Natural killer cell (primary cell): ENCODE data around the gene ENTPD1. TPM values are rescaled to one million over a fixed set of nuclear protein-coding genes. Genes with fewer than 3 reads are reported as not detected.

Source experiments
- ATAC-seq, 3 donors: fragments of 150-1000 bp in 2 of 3; fragments of 200-7000 bp in 1 of 3; cut with Tn5 transposase; 1 replicate in 1 of 3; 2 replicates in 2 of 3; pipeline ENCODE4 v1.10.0; 2021; ENCODE audit warnings: mild to moderate bottlenecking in 2 of 3, moderate library complexity in 2 of 3
- DNase-seq, 2 donors: peaks; one replicate each; pipeline versions ENCODE4 v3.0.0 to v3.0.0-alpha.2; 2013 to 2021; ENCODE audit warnings: mixed read lengths in 1 of 2
- H3K27ac ChIP-seq: one replicate; pipeline ENCODE4 v1.5.1; 2013; ENCODE audit warnings: mild to moderate bottlenecking, low read length
- H3K27me3 ChIP-seq: one replicate; pipeline ENCODE4 v1.6.1; 2013; ENCODE audit warnings: low read length; ENCODE audit not compliant: control insufficient read depth, insufficient read depth
- H3K36me3 ChIP-seq: one replicate; pipeline ENCODE4 v1.6.1; 2013; ENCODE audit warnings: low read length; ENCODE audit not compliant: control insufficient read depth, insufficient read depth
- H3K4me1 ChIP-seq: one replicate; pipeline ENCODE4 v1.6.1; 2013; ENCODE audit warnings: low read length; ENCODE audit not compliant: control insufficient read depth, insufficient read depth
- H3K4me3 ChIP-seq: one replicate; pipeline ENCODE4 v1.5.1; 2013; ENCODE audit warnings: low read length
- H3K9me3 ChIP-seq: one replicate; pipeline ENCODE4 v1.6.1; 2013; ENCODE audit warnings: low read length; ENCODE audit not compliant: control insufficient read depth, insufficient read depth
- H3K27ac Mint-ChIP-seq, 2 donors: one replicate each; pipeline ENCODE4 v1.8.0; 2022; ENCODE audit warnings: mild to moderate bottlenecking in 2 of 2, mixed read lengths in 2 of 2, moderate library complexity in 1 of 2
- H3K27me3 Mint-ChIP-seq, 2 donors: one replicate each; pipeline ENCODE4 v1.8.0; 2022; ENCODE audit warnings: low read depth in 2 of 2, mixed read lengths in 2 of 2
- H3K36me3 Mint-ChIP-seq: one replicate; pipeline ENCODE4 v1.8.0; 2022; ENCODE audit warnings: mixed read lengths
- H3K4me1 Mint-ChIP-seq, 2 donors: one replicate each; pipeline ENCODE4 v1.8.0; 2022; ENCODE audit warnings: mixed read lengths in 2 of 2
- H3K4me3 Mint-ChIP-seq: one replicate; pipeline ENCODE4 v1.8.0; 2022; ENCODE audit warnings: mild to moderate bottlenecking, moderate library complexity, mixed read lengths
- H3K9me3 Mint-ChIP-seq, 2 donors: one replicate each; pipeline ENCODE4 v1.8.0; 2022; ENCODE audit warnings: mixed read lengths in 2 of 2
- WGBS: methylation state at CpG from one replicate; pipeline ENCODE4 v1.1.7; 2013; ENCODE audit warnings: missing lambda C conversion rate; ENCODE audit not compliant: insufficient coverage; 5-methylcytosine and 5-hydroxymethylcytosine counted together
- intact Hi-C: fragments of 100-400 bp; cut with micrococcal nuclease; formaldehyde crosslinking; loops from one replicate; pipeline ENCODE4 v1.14.2; 2022
- total RNA-seq, 4 donors: library from RNA; stranded (reverse); fragments of 120-200 nt in 1 of 4; gene quantifications; one replicate each; pipeline versions ENCODE4 v1.2.3 to v1.2.4, GENCODE V29; 2013 to 2022
- TF ChIP-seq, protein P1 (sequence below): fragments of 200-600 bp; IDR thresholded peaks from one replicate; pipeline ENCODE4 v1.8.0; 2022; ENCODE audit warnings: antibody characterized with exemption

Gene ENTPD1
- total RNA-seq, 3 donors from 2014 or later (not counting 1 experiment from before 2014, with no cell fraction given): 1.3 to 6.2 (median 3.1) TPM

GRCh38 chr10:95742962-95743535 is 12.9 kb upstream of the ENTPD1 start:
- Histone ChIP-seq H3K27me3 (no peaks in the 10 kb centered on the region), H3K27ac (no peak overlapping the region), H3K36me3 (no peaks in the 10 kb centered on the region), H3K4me3 (no peak overlapping the region), H3K4me1 (no peaks in the 10 kb centered on the region), H3K9me3 (no peaks in the 10 kb centered on the region)
- intact Hi-C loops: no loop called here
- Mint-ChIP-seq H3K4me1 (peaks cover 0 to 15% of the 10 kb centered on the region in 2 donors), H3K4me3 (no peak overlapping the region), H3K9me3 (no peaks in the 10 kb centered on the region), H3K27me3 (no peaks in the 10 kb centered on the region), H3K36me3 (no peaks in the 10 kb centered on the region), H3K27ac (no peak overlapping the region)
- TF ChIP-seq, protein P1, sequence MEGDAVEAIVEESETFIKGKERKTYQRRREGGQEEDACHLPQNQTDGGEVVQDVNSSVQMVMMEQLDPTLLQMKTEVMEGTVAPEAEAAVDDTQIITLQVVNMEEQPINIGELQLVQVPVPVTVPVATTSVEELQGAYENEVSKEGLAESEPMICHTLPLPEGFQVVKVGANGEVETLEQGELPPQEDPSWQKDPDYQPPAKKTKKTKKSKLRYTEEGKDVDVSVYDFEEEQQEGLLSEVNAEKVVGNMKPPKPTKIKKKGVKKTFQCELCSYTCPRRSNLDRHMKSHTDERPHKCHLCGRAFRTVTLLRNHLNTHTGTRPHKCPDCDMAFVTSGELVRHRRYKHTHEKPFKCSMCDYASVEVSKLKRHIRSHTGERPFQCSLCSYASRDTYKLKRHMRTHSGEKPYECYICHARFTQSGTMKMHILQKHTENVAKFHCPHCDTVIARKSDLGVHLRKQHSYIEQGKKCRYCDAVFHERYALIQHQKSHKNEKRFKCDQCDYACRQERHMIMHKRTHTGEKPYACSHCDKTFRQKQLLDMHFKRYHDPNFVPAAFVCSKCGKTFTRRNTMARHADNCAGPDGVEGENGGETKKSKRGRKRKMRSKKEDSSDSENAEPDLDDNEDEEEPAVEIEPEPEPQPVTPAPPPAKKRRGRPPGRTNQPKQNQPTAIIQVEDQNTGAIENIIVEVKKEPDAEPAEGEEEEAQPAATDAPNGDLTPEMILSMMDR: no peak
- DNase-seq: no peak
- no CpG with 5 or more reads among the region's 2 CpGs for WGBS
- ATAC-seq: no peak

DNA sequence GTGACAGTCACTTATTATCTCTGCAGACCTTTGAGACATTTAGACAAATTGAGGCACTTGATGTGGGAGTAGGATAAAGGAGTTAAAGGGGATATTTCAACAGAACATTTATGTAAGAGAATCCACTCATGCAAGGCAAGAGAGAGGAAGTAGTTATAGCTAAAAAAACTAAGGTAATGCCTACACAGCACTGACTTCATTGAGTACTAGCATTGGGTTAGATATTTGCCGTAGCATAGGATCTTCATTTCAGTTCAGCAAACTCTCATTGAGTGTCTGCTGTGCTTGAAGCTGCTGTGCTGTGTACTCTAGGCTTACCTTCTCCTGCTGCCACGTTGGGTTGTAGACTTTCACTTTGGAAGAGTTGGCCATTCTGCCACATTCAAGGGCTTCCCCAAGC is 10.5 kb upstream of the ENTPD1 start:
- Histone ChIP-seq H3K9me3 (no peaks in the 10 kb centered on the region), H3K27ac (peak overlapping the region; percentile 45), H3K27me3 (no peaks in the 10 kb centered on the region), H3K4me3 (no peak overlapping the region), H3K4me1 (no peaks in the 10 kb centered on the region), H3K36me3 (no peaks in the 10 kb centered on the region)
- no peak for DNase-seq
- intact Hi-C loops: no loop called here
- Mint-ChIP-seq H3K9me3 (no peaks in the 10 kb centered on the region), H3K36me3 (no peaks in the 10 kb centered on the region), H3K27ac (no peak overlapping the region), H3K4me3 (no peak overlapping the region), H3K4me1 (peaks cover 0 to 15% of the 10 kb centered on the region in 2 donors), H3K27me3 (no peaks in the 10 kb centered on the region)
- 82% methylated on average over 2 of the region's 2 CpGs for WGBS
- TF ChIP-seq, protein P1: no peak
- ATAC-seq: no peak

GRCh38 chr10:95748349-95748748 is 7.6 kb upstream of the ENTPD1 start:
- H3K27ac ChIP-seq: no peak overlapping the region
- Mint-ChIP-seq H3K4me3 (no peak overlapping the region), H3K36me3 (no peaks in the 10 kb centered on the region), H3K27ac (no peak overlapping the region), H3K9me3 (no peaks in the 10 kb centered on the region), H3K4me1 (no peaks in the 10 kb centered on the region), H3K27me3 (no peaks in the 10 kb centered on the region)
- H3K4me3 ChIP-seq: no peak overlapping the region
- TF ChIP-seq, protein P1: no peak
- H3K9me3 ChIP-seq: no peaks in the 10 kb centered on the region
- intact Hi-C loops: no loop called here
- H3K4me1 ChIP-seq: no peaks in the 10 kb centered on the region
- ATAC-seq (no peak), DNase-seq (no peak)
- H3K36me3 ChIP-seq: no peaks in the 10 kb centered on the region
- no peaks in the 10 kb centered on the region for H3K27me3 ChIP-seq

DNA sequence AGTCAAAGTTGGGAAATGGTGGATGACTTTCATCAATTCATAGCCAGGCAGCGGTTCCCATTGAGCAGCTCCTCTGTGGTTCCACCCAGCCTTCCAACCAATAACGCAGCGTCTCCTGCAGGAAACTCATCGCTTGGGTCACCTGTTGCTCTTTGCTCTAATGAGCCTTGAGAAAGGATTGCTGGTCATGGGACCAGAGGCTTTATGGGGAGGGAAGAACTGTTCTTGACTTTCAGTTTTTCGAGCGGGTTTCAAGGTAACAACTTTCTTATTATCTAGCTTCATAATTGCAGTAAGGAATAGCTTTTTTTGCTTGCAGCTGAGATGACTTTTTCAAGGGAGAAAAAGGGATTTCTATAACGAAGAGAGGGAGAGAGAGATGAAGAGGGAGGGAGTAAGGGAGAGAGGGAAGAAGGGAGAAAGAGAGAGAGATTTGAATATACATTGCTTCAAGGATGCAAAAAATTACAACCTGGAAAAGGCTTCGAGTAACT is 405 bp upstream of the ENTPD1 start:
- peak in 1 of 3 donors; percentile 40 for ATAC-seq
- intact Hi-C loops: no loop called here
- DNase-seq: peak in 1 of 2 donors; percentile 28
- Histone ChIP-seq H3K4me3 (peak overlapping the region; percentile 13), H3K4me1 (peaks cover 12% of the 10 kb centered on the region), H3K9me3 (no peaks in the 10 kb centered on the region), H3K27me3 (no peaks in the 10 kb centered on the region), H3K36me3 (no peaks in the 10 kb centered on the region), H3K27ac (peak overlapping the region; percentile 60)
- peak overlapping the region; percentile 62 for H3K4me3 Mint-ChIP-seq
- H3K4me1 Mint-ChIP-seq: peaks cover 14 to 16% of the 10 kb centered on the region in 2 donors
- H3K27me3 Mint-ChIP-seq: peaks cover 0 to 7% of the 10 kb centered on the region in 2 donors
- H3K9me3 Mint-ChIP-seq: no peaks in the 10 kb centered on the region
- H3K36me3 Mint-ChIP-seq: no peaks in the 10 kb centered on the region
- H3K27ac Mint-ChIP-seq: peak overlapping the region in 1 of 2 donors; percentile 27
- WGBS: 68% methylated on average over 6 of the region's 8 CpGs
- TF ChIP-seq, protein P1: no peak
